Measurements from ENCODE around the gene HES2.
"Not testable (repeated sequence)": the region's sequence is repeated elsewhere in the genome, so short reads cannot be mapped to it uniquely, and the experiment has no call there.

Gene HES2

DNA sequence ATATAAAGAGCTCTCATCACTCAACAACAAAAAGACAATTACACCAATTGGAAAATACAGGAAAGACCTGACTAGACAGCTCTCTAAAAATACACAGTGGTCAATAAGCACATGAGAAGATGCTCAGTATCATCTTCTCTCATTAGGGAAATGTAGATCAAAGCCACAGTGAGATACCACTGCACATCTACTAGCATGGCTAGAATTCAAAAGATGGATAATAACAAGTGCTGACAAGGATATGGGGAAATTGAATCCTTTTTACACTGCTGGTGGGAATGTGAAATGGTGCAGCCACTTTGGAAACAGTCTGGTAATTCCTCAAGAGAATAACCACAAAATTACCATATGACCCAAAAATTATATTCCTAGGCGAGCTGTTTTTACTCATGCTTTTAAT, 35.6 kb downstream of the HES2 start:
- FAIRE-seq, result no peak

DNA sequence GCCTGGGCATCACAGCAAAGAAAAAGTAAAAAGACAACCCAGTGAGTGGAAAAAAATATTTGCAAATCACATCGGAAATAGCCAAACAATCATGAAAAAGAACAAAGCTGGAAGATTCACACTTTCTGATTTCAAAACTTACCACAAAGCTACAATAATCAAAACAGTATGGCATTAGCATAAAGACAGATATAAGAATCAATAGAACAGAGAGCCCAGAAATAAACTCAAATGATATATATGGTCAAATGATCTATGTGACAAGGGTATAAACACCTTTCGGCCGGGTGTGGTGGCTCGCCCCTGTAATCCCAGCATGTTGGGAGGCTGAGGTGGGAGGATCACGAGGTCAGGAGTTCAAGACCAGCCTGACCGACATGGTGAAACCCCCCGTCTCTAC, 39.7 kb downstream of the HES2 start:
- FAIRE-seq, result no peak

DNA sequence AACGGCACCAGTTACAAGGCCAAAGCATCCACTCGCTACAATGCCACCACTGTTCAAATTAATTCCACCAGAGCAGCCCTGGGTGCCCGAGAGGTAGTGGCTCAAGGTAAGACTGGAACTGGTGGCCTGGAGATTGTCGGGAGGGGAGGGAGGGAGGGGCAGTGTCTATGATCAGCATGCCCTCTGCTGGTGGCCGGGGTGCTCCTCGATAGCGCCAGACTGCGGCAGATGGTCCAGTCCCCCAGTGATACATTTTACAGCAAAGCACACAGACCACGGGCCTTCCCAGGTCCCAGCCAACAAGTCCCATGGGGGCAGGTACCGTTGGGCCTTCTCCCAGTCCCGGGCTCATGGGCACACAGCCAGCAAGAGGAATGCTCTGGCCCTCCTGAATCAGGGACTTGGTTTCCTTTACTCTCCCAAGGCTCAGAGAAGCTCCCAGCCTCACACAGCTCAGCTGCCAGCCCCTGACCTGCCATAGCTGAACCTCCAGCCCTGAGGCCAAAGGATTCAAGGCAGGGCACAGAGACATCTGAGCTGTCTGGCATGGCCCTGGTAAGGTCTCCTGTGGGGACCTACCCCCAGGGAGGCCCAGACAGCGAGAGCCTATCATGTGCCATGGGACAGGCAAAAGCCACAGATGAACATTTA, 41.5 kb downstream of the HES2 start:
- no peak for FAIRE-seq

DNA sequence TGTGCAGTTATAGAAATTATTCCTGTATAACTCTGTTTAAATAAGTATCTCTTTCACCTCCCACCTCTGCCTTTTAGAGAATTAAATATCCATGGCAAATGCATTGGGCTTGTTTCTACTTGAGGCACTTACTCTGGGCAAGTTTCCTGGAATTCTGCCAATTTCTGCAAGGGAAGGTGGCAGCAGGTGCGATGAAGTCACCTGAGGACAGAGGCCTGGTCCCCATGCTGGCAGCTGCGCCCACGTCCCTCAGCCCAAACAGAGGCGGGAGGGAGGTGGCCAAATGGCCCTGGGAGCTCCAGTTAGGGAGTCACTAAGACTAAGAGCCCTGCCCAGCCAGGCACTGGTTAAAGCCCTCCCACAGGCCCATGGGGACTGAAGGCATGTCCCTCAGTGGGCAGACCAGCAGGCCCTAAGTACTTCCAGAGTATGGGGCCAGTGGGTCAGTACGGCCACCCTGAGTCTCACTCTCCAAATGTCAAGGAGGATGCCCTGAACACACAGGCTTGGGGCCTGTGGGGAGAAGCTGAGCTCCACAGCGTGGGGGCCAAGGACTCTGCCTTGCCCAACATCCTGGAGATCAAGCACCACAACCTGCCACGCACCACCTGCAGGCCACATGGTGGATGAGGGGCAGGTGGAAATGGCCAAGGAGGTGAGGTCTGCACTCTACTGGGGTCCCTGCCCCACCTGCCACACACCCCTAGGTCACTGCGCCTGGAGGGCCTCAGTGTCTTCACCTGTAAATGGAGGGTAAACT, 45.6 kb downstream of the HES2 start:
- FAIRE-seq, result no peak

DNA sequence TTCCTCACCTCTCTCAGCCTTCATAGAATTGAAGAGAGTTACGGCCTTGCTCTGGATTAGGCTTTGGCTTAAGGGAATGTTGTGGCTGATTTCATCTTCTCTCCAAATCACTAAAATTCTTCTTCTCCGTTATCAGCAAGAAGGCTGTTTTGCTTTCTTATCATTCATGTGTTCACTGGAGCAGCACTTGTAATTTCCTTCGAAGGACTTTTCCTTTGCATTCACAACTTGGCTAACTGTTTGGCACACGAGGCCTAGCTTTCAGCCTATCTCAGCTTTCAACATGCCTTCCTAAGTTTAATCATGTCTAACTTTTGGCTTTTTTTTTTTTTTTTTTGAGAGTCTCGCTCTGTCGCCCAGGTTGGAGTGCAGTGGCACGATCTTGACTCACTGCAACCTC, 47.5 kb downstream of the HES2 start:
- FAIRE-seq, result not testable (repeated sequence)

DNA sequence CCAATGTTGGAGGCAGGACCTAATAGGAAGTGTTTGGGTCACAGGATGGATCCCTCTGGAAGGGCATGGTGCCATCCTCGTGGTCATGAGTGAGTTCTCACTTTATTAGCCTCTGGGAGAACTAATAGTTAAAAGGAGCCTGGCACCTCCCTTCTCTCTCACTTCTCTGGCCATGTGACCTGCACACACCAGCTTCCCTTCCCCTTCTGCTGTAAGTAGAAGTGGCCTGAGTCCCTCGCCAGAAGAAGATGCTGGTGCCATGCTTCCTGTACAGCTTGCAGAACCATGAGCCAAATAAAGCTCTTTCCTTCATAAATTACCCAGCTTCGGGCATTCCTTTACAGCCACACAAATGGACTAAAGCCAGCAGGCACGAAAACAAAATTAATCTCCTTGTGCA, 49.7 kb downstream of the HES2 start:
- FAIRE-seq, result no peak

DNA sequence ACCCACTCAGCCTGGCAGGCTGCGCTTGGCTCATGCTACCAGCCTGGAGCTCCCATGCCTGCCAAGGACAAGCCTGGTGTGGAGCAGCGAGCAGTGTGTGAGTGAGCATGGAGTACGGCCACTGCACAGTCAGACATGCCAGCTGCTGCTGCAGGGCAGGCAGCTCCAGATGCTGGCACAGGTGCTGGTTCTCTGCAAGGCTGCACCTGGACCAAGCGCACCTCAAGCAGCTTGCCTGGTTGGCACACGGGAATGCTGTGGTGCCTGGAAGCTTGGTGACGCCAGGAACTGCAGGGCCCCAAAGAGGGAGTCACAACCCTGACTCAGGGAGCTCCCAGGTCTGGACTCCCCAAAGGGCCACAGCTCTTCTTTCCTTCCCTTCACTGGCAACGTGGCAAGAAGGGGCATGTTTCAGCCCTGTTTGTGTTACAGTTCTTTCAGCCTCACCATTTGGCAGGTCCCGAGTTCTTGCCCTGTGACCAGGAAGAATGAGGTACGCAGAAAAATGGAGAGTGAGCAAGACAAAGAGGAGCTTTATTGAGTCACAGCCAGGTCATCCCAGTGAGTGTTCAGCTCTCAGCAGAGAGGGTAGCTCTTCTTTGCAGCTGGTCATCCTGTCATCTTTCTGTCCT, 52.2 kb downstream of the HES2 start:
- FAIRE-seq, result no peak

DNA sequence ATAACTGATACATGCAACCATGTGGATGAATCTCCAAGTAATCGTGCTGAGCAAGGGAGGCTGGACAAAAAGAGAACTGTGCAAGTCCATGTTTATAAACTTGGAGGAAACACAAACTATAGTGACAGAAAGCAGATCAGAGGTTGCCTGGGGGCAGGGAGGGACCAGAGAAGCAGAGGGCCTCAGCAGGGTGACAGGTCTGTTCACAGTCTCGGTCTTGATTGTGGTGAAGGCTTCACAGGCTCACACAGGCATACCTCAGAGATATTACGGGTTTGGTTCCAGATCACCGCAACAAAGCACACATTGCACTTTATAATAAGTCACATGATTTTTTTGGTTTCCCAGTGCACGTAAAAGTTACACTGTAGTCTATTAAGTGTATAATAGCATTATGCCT, 54.7 kb downstream of the HES2 start:
- no peak for FAIRE-seq

DNA sequence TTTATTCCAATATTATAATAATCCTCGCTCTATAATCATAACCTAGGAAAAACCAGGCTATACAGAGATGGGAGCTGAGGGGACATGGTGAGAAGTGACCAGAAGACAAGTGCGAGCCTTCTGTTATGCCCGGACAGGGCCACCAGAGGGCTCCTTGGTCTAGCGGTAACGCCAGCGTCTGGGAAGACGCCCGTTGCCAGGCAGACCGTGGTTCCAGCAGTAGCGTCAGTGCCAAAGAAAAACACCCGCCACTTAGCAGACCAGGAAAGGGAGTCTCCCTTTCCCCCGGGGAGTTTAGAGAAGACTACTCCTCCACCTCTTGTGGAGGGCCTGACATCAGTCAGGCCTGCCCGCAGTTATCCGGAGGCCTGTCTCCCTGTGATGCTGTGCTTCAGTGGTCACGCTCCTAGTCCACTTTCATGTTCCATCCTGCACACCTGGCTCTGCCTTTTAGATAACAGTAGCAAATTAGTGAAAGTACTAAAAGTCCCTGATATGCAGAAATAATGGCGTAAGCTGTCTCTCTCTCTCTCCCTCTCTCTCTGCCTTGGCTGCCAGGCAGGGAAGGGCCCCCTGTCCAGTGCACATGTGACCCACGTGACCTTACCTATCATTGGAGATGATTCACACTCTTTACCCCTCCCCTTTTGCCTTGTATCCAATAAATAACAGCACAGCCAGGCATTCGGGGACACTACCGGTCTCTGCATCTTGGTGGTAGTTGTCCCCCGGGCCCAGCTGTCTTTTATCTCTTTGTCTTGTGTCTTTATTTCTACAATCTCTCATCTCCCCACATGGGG, 56.4 kb downstream of the HES2 start:
- FAIRE-seq, result not testable (repeated sequence)

All from colon (tissue), 2 donors.